GM12872 (cell line): ENCODE measurements around the gene ASB18.

Experiments
- TF ChIP-seq, protein P1 (sequence below): IDR thresholded peaks from 3 replicates; pipeline ENCODE4 v1.5.1; 2011; ENCODE audit warnings: low read depth, mild to moderate bottlenecking, low read length, moderate library complexity; ENCODE audit not compliant: insufficient read depth

Gene ASB18

DNA sequence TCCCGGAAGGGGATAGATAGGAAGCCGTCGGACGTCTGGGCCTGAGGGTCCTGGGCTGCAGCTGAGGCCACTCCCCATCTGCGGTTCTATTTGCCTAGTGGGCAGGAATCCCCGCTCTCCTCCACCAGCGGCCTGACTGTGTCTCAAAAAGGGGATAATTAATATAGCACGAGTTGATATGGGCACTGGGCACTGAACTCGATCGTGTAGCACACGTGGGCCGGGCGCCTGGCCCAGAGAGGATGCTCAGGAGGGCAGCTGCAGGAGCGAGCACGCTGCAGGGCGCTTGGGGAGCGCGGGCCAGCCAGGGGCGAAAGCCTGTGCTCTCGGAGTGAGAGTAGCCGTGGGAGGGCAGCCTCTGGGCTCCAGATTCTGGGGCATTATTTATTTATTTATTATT, 87.3 kb downstream of the ASB18 start:
- TF ChIP-seq, protein P1, sequence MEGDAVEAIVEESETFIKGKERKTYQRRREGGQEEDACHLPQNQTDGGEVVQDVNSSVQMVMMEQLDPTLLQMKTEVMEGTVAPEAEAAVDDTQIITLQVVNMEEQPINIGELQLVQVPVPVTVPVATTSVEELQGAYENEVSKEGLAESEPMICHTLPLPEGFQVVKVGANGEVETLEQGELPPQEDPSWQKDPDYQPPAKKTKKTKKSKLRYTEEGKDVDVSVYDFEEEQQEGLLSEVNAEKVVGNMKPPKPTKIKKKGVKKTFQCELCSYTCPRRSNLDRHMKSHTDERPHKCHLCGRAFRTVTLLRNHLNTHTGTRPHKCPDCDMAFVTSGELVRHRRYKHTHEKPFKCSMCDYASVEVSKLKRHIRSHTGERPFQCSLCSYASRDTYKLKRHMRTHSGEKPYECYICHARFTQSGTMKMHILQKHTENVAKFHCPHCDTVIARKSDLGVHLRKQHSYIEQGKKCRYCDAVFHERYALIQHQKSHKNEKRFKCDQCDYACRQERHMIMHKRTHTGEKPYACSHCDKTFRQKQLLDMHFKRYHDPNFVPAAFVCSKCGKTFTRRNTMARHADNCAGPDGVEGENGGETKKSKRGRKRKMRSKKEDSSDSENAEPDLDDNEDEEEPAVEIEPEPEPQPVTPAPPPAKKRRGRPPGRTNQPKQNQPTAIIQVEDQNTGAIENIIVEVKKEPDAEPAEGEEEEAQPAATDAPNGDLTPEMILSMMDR = no peak

- TF ChIP-seq, protein P1 = peak; percentile 52
These were observed 87.8 kb downstream of the ASB18 start for GRCh38 chr2:236176417-236176816.

- TF ChIP-seq, protein P1 = no peak
These were observed 88.6 kb downstream of the ASB18 start for GRCh38 chr2:236175548-236176150.

DNA sequence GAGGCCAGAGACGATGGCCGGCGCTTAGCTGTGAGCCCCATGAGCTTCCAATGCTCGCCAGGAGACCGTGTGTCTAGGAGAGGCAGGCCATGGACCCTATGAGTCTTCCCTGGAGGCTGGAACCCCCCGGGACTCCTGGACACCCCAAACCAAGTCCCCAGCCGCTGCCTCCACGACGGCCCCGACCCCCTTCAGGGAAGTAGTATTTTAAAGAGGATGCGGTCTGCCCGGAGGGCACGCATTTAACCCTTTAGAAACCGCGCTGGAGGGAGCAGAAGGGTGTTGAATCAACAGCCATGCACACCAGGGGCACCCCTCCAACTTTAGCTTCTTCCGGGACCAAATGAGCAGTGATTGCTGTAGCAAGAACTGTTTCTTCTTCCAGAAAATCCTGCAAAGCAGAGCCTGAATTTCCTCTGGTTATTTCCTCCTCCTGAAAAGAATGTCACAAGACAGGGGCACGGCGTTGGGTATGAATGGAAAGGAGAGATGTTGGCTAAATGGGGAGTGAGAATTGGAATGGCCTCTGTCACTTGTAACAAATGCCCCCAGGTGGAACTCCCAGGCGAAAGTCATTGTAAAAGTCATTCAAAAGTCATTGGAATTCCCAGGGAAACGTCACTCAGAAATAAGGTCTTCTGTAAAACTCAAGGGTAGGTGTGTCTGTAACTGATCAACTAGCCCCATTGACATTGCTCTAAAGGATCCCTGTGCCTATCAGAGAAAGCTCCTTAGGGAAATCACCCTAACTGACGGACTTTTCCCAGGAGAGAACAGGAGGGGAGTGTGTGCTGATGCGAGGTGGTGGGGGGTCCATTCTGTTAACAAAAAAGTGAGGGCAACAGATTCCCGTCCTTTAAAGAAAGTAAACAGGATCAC, 90.2 kb downstream of the ASB18 start:
- TF ChIP-seq, protein P1 = no peak

DNA sequence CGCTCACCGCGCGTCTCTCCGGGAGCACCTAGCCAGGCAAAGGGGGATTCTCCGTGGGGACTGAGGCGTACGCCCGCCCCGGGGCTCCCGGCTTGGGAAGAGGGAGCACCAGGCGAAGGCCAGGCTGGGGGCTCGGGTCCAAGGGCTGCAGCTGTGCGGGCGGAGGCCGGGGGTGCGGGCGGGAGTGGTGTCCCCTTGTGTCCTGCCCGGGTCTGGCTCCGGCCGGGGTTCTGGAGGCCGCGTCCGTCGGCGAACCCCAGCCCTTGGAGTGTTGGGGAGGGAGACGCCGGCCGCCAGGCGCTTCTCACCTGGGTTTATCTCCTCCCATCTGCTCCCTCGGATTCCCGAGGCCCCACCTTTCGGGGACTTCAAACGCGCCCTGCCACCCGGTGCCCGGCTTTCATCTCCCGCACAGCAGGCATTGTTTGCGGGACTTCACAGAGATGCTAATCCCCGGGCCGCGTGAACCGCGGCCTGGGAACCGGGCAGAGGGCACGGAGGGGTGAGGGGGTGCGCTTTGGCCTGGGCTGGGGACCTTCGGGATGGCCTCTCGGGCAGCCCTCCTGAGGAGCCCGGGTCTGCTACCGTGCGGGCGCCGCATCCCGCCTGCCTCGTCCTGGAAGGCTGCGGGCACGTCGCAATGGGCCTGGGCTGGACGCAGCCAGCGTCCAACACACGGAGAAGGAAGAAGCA, 91.0 kb downstream of the ASB18 start:
- TF ChIP-seq, protein P1 = no peak

DNA sequence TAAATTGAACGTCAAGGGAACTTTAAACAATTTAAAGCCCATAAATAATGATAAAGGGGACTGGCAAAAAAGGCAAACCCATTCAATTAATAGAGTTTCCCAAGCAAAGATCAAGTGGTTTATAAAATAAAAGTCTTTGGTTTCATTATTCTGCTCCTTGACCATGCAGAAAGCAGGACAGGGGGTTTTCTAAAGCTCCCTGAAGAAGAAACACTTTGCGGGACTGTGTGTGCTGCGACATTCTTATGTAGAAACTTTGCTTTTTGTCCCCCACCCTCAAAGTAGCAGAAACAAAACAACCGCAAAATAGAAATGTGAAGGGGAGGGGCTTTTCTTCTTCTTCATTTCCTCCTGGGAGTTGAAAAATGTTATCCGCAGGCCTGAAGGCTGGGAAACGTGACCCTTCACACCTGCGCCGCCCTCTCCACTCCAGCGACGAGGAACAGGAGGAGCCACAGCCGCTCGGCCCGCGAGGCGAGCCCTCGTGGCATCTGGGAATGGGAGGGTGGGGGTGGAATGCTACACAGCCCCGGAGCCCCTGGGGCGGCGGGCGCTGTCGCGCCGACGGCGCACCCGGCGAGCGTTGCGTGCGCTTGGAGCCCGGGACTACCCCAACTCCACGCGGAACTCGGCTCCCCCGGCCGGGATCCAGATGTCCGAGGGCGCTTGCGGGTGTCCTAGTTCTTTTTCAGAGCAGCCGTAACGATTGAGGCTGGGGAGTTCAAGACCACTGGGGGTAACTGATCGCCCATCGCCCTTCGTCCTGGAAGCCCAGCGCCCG, 91.8 kb downstream of the ASB18 start:
- TF ChIP-seq, protein P1 = no peak
